Adrenal gland (tissue), 12 donors: ENCODE measurements around the gene HPS1. TPM values are rescaled to one million over a fixed set of nuclear protein-coding genes. Genes with fewer than 3 reads are reported as not detected.

Experiments used
- DNase-seq, 7 donors: peaks; one replicate each; pipeline ENCODE4 v3.0.0-alpha.2; 2019 to 2020
- H3K27ac ChIP-seq, 5 donors: fragments of 200-600 bp; sonication (generic) in 4 of 5; 1 replicate in 3 of 5; 2 replicates in 2 of 5; pipeline versions ENCODE4 v1.5.1 to v1.8.0; 2016 to 2020; ENCODE audit warnings: mild to moderate bottlenecking in 1 of 5
- H3K27me3 ChIP-seq: fragments of 200-600 bp; 2 replicates; pipeline ENCODE4 v1.8.0; 2021
- H3K36me3 ChIP-seq, 2 donors: fragments of 200-600 bp; replicated peaks in 1 of 2; 1 replicate in 1 of 2; 2 replicates in 1 of 2; pipeline versions ENCODE4 v1.5.1 to v1.8.0; 2018 to 2022
- H3K4me1 ChIP-seq, 2 donors: fragments of 200-600 bp; replicated peaks in 1 of 2; 1 replicate in 1 of 2; 2 replicates in 1 of 2; pipeline versions ENCODE4 v1.5.1 to v1.8.0; 2018 to 2021
- H3K4me3 ChIP-seq, 4 donors: fragments of 200-600 bp; sonication (generic) in 3 of 4; one replicate each; pipeline ENCODE4 v1.5.1; 2016 to 2018
- H3K9me3 ChIP-seq, 3 donors: fragments of 200-600 bp; sonication (generic) in 1 of 3; replicated peaks in 1 of 3; 1 replicate in 2 of 3; 2 replicates in 1 of 3; pipeline versions ENCODE4 v1.5.1 to v1.8.0; 2016 to 2021
- CTCF ChIP-seq, 6 experiments: fragments of 450-650 bp in 4 of 6; fragments of 200-600 bp in 2 of 6; sonication (generic) in 1 of 6; IDR thresholded peaks; 1 replicate in 5 of 6; 2 replicates in 1 of 6; pipeline versions ENCODE4 v1.5.1 to v1.8.0; 2016 to 2021; ENCODE audit warnings: antibody characterized with exemption in 6 of 6, mild to moderate bottlenecking in 2 of 6, moderate library complexity in 1 of 6
- POLR2A ChIP-seq, 2 donors: fragments of 450-650 bp; IDR thresholded peaks; one replicate each; pipeline ENCODE4 v1.6.1; 2017; ENCODE audit warnings: antibody characterized with exemption in 2 of 2, mild to moderate bottlenecking in 2 of 2, moderate library complexity in 1 of 2
- WGBS, 4 donors: extraction: QIAGEN DNeasy Blood & Tissue Kit in 2 of 4; methylation state at CpG; one replicate each; pipeline versions ENCODE4 v1.1.5 to v1.1.7; 2013 to 2017; 5-methylcytosine and 5-hydroxymethylcytosine counted together
- intact Hi-C, 2 donors: fragments of 100-400 bp; cut with DNase I; formaldehyde crosslinking; loops; one replicate each; pipeline versions ENCODE4 v1.14.1 to v1.15.0; 2022 to 2023
- polyA plus RNA-seq, 3 donors: library from polyadenylated mRNA; stranded (reverse); fragments of 200-250 nt in 2 of 3; fragments of 350-450 nt in 1 of 3; fragmentation: Illumina TruSeq in 1 of 3; extraction: RNeasy Lipid Tissue Mini Kit (QIAGEN cat#74804) in 1 of 3; gene quantifications; one replicate each; pipeline ENCODE4 v1.2.3, GENCODE V29; 2013 to 2014
- total RNA-seq, 9 donors: library from RNA; depleted of rRNA in 4 of 9; stranded (reverse); fragments of >200 nt in 4 of 9; fragments of 120-200 nt in 1 of 9; fragmentation: NEBNext Ultra II Directional in 1 of 9; extraction: Animal tissue kit (Norgen Biotek cat#: 25700) in 1 of 9; gene quantifications; one replicate each; pipeline versions ENCODE4 v1.1.0 to v1.2.4, GENCODE V29; 2013 to 2023
- donor health status: healthy with polysubstance abuse.
- donor health status: Bipolar disorder and iron deficiency.
- donor health status: DM: yes; HTN: yes; CAD: no.
- donor health status: DM: no; HTN: no; CAD: no.
- donor health status: DM: no; HTN: no; CAD: no.
- donor health status: DM: yes; HTN: yes; CAD: no.

Gene HPS1
- total and polyA plus RNA-seq, 12 donors = 28.6 to 95.6 (median 70.3) TPM

- 94 to 97% (median 95%) methylated on average over 14 to 23 of the region's 23 CpGs for WGBS, 4 donors
- H3K4me3 ChIP-seq = no peak overlapping the region
- TF ChIP-seq CTCF (IDR thresholded peaks at IDR 0.05) = no peak
- no peak for TF ChIP-seq POLR2A (IDR thresholded peaks at IDR 0.05)
- H3K4me1 ChIP-seq = no peaks in the 10 kb centered on the region
- intact Hi-C loops = no loop called here
- no peaks in the 10 kb centered on the region for H3K9me3 ChIP-seq
- peak in 1 of 7 donors; percentile 44 for DNase-seq
- H3K27me3 ChIP-seq = no peaks in the 10 kb centered on the region
- H3K36me3 ChIP-seq = peaks cover 0 to 51% of the 10 kb centered on the region in 2 donors
- no peak overlapping the region for H3K27ac ChIP-seq
Measured at GRCh38 chr10:98424295-98425254, 22.2 kb downstream of the HPS1 start.

- peak in 1 of 7 donors; percentile 50 for DNase-seq
- no peak for TF ChIP-seq POLR2A (IDR thresholded peaks at IDR 0.05)
- TF ChIP-seq CTCF (IDR thresholded peaks at IDR 0.05) = no peak
- peaks cover 0 to 54% of the 10 kb centered on the region in 2 donors for H3K36me3 ChIP-seq
- WGBS, 4 donors = 82 to 94% (median 91%) methylated on average over 2 to 9 of the region's 9 CpGs
- H3K9me3 ChIP-seq = no peaks in the 10 kb centered on the region
- H3K27ac ChIP-seq = no peak overlapping the region
- no peaks in the 10 kb centered on the region for H3K4me1 ChIP-seq
- H3K27me3 ChIP-seq = no peaks in the 10 kb centered on the region
- intact Hi-C loops = no loop called here
- H3K4me3 ChIP-seq = no peak overlapping the region
Measured at GRCh38 chr10:98423691-98424120, 23.0 kb downstream of the HPS1 start.

GRCh38 chr10:98422182-98422581 is 24.6 kb downstream of the HPS1 start:
- H3K9me3 ChIP-seq = no peaks in the 10 kb centered on the region
- intact Hi-C loops = no loop called here
- peak in 1 of 7 donors; percentile 46 for DNase-seq
- H3K36me3 ChIP-seq = peaks cover 0 to 55% of the 10 kb centered on the region in 2 donors
- no peaks in the 10 kb centered on the region for H3K4me1 ChIP-seq
- H3K4me3 ChIP-seq = no peak overlapping the region
- no peak overlapping the region for H3K27ac ChIP-seq
- TF ChIP-seq POLR2A (IDR thresholded peaks at IDR 0.05) = no peak
- 92 to 98% (median 95%) methylated on average over 6 to 10 of the region's 10 CpGs for WGBS, 4 donors
- H3K27me3 ChIP-seq = no peaks in the 10 kb centered on the region

- Histone ChIP-seq H3K9me3 (no peaks in the 10 kb centered on the region), H3K27ac (no peak overlapping the region), H3K4me1 (peaks cover 0 to 2% of the 10 kb centered on the region in 2 donors), H3K4me3 (no peak overlapping the region), H3K27me3 (no peaks in the 10 kb centered on the region), H3K36me3 (peaks cover 0 to 49% of the 10 kb centered on the region in 2 donors)
- DNase-seq = peak in 1 of 7 donors; percentile 59
- intact Hi-C loops = no loop called here
- TF ChIP-seq POLR2A (IDR thresholded peaks at IDR 0.05) = no peak
- TF ChIP-seq CTCF (IDR thresholded peaks at IDR 0.05) = no peak
- WGBS, 4 donors = 73 to 87% (median 85%) methylated on average over 9 of the region's 9 CpGs
Measured at GRCh38 chr10:98420786-98421185, 25.9 kb downstream of the HPS1 start.
